Neutrophil (primary cell): ENCODE data around the gene PSKH1.
A peak's percentile ranks its signal among the peaks of the same experiment; 100 is the strongest.

Experiments
- H3K27ac ChIP-seq: fragments of 200-600 bp; sonication (generic); 2 replicates; pipeline ENCODE4 v1.5.1; 2016; ENCODE audit warnings: mild to moderate bottlenecking, moderate library complexity
- H3K27me3 ChIP-seq: fragments of 200-600 bp; sonication (generic); 2 replicates; pipeline ENCODE4 v1.6.0; 2016; ENCODE audit warnings: mild to moderate bottlenecking
- H3K36me3 ChIP-seq: fragments of 200-600 bp; sonication (generic); 2 replicates; pipeline ENCODE4 v1.5.1; 2017
- H3K4me1 ChIP-seq, 2 experiments: fragments of 200-600 bp in 1 of 2; sonication (generic) in 1 of 2; 1 replicate in 1 of 2; 2 replicates in 1 of 2; pipeline versions ENCODE4 v1.5.1 to v1.6.1; 2013 to 2016; ENCODE audit warnings: low read depth in 1 of 2, low read length in 1 of 2, mild to moderate bottlenecking in 1 of 2, moderate library complexity in 1 of 2; ENCODE audit not compliant: control insufficient read depth in 1 of 2, insufficient read depth in 1 of 2
- H3K4me3 ChIP-seq, 2 experiments: fragments of 200-600 bp in 1 of 2; sonication (generic) in 1 of 2; 1 replicate in 1 of 2; 2 replicates in 1 of 2; pipeline ENCODE4 v1.5.1; 2013 to 2016; ENCODE audit warnings: low read depth in 1 of 2, low read length in 1 of 2, mild to moderate bottlenecking in 1 of 2, moderate library complexity in 1 of 2
- H3K9me3 ChIP-seq: fragments of 200-600 bp; sonication (generic); 2 replicates; pipeline ENCODE4 v1.5.1; 2016
- CTCF ChIP-seq: fragments of 200-600 bp; sonication (generic); IDR thresholded peaks from 2 replicates; pipeline ENCODE4 v1.5.1; 2016; ENCODE audit warnings: antibody characterized with exemption

Gene PSKH1

GRCh38 chr16:67933805-67934204 lies 40.8 kb downstream of the PSKH1 start:
- no peaks in the 10 kb centered on the region for H3K9me3 ChIP-seq
- H3K4me3 ChIP-seq: no peak overlapping the region

GRCh38 chr16:67934306-67935100 lies 41.4 kb downstream of the PSKH1 start:
- Histone ChIP-seq H3K27ac (peak overlapping the region; percentile 95), H3K4me1 (peaks cover 21 to 24% of the 10 kb centered on the region in 2 experiments), H3K4me3 (no peak overlapping the region), H3K27me3 (no peaks in the 10 kb centered on the region), H3K9me3 (no peaks in the 10 kb centered on the region), H3K36me3 (peaks cover 56% of the 10 kb centered on the region)
- TF ChIP-seq CTCF: no peak

More at GRCh38 chr16:67933805-67934204, 40.8 kb downstream of the PSKH1 start:
- Histone ChIP-seq H3K4me1 (peaks cover 21 to 24% of the 10 kb centered on the region in 2 experiments), H3K36me3 (peaks cover 63% of the 10 kb centered on the region), H3K27me3 (no peaks in the 10 kb centered on the region), H3K27ac (peak overlapping the region; percentile 95)
- no peak for TF ChIP-seq CTCF

GRCh38 chr16:67935101-67935401 lies 42.0 kb downstream of the PSKH1 start:
- Histone ChIP-seq H3K4me3 (peak overlapping the region; percentile 89 to 94), H3K9me3 (no peaks in the 10 kb centered on the region), H3K27ac (peak overlapping the region; percentile 95), H3K36me3 (peaks cover 50% of the 10 kb centered on the region), H3K4me1 (peaks cover 24 to 30% of the 10 kb centered on the region in 2 experiments), H3K27me3 (no peaks in the 10 kb centered on the region)
- TF ChIP-seq CTCF: no peak

- Histone ChIP-seq H3K4me1 (peaks cover 24 to 34% of the 10 kb centered on the region in 2 experiments), H3K36me3 (peaks cover 45% of the 10 kb centered on the region), H3K27ac (peak overlapping the region; percentile 95), H3K4me3 (peak overlapping the region; percentile 89 to 94), H3K27me3 (no peaks in the 10 kb centered on the region), H3K9me3 (no peaks in the 10 kb centered on the region)
- TF ChIP-seq CTCF: peak; percentile 45
Observed at GRCh38 chr16:67935402-67936123, 42.5 kb downstream of the PSKH1 start.

- Histone ChIP-seq H3K4me3 (peak within 1 kb of the TSS; percentile 89 to 94), H3K9me3 (no peaks in the 10 kb centered on the region), H3K27me3 (no peaks in the 10 kb centered on the region), H3K27ac (peak within 1 kb of the TSS; percentile 95), H3K36me3 (peaks cover 39% of the 10 kb centered on the region), H3K4me1 (peaks cover 24 to 34% of the 10 kb centered on the region in 2 experiments)
- TF ChIP-seq CTCF: no peak
Observed at GRCh38 chr16:67936124-67936879, 43.2 kb downstream of the PSKH1 start, which contains the start of gene PSMB10. TSS of gene PSMB10 (minus strand) at chr16:67936850. CDS start at chr16:67936749, 101 bp downstream.
